ENCODE data around the gene GGT6.

Gene GGT6

DNA sequence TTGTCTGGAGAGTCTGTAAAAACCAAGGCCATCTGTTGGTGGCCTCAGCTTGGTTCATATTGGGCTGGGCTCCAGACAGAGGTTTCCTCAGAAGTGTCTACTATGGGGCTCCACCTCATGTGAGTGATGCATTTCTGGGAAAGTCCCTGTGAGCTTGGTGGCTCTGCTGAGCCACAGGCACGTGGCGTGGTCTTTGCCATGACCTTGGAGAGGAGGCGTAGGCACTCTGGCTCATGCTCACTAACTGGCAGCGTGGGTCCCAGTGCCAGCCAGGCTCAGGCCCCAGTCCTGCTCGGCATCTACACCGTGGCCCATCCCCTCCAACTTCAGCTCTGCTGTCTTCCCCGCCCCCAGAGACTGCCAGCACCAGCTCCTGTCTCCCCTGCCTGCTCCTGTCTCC is 13.3 kb upstream of the GGT6 start:
- Mint-ChIP-seq H3K27me3 (peaks cover 6% of the 10 kb centered on the region), H3K36me3 (ENCODE audit: low read depth) (no peaks in the 10 kb centered on the region), H3K4me1 (ENCODE audit: low read depth) (peaks cover 19% of the 10 kb centered on the region), H3K4me3 (no peak overlapping the region), H3K9me3 (no peaks in the 10 kb centered on the region), H3K27ac (peak overlapping the region; percentile 56)
- DNase-seq = peak; percentile 73

DNA sequence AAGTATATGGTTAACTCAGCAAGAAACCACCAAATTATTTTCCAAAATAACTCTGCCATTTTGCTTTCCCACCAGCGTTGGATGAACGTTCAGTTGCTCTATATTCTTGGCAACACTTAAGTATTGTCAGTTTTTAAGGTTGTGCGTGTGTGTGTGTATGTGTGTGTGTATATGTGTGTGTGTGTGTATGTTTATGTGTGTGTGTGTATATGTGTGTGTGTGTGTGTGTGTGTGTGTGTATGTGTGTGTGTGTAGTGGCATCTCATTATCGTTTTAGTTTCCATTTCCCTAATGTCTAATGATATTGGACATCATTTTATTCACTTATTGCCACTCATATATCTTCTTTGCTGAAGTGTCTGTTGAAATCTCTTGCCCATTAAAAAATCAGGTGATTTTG is 12.7 kb upstream of the GGT6 start:
- Mint-ChIP-seq H3K4me1 (ENCODE audit: low read depth) (peaks cover 19% of the 10 kb centered on the region), H3K9me3 (no peaks in the 10 kb centered on the region), H3K27ac (peak overlapping the region; percentile 56), H3K27me3 (peaks cover 6% of the 10 kb centered on the region), H3K36me3 (ENCODE audit: low read depth) (no peaks in the 10 kb centered on the region), H3K4me3 (no peak overlapping the region)
- DNase-seq = no peak

DNA sequence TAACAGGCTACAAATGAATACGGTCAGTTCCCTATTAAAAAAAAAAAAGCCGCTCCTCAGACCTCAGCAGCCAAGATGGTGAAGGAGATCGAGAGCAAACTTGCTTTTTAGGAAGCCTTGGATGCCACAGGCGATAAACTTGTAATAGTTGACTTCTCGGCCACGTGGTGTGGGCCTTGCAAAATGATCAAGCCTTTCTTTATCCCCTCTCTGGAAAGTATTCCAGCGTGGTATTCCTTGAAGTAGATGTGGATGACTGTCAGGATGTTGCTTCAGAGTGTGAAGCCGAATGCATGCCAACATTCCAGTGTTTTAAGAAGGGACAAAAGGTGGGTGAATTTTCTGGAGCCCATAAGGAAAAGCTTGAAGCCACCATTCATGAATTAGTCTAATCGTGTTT is 11.8 kb upstream of the GGT6 start:
- DNase-seq = no peak
- H3K36me3 Mint-ChIP-seq (ENCODE audit: low read depth) = no peaks in the 10 kb centered on the region
- H3K27ac Mint-ChIP-seq = no peak overlapping the region
- H3K9me3 Mint-ChIP-seq = no peaks in the 10 kb centered on the region
- peaks cover 19% of the 10 kb centered on the region for H3K4me1 Mint-ChIP-seq (ENCODE audit: low read depth)
- no peak overlapping the region for H3K4me3 Mint-ChIP-seq
- peaks cover 6% of the 10 kb centered on the region for H3K27me3 Mint-ChIP-seq

DNA sequence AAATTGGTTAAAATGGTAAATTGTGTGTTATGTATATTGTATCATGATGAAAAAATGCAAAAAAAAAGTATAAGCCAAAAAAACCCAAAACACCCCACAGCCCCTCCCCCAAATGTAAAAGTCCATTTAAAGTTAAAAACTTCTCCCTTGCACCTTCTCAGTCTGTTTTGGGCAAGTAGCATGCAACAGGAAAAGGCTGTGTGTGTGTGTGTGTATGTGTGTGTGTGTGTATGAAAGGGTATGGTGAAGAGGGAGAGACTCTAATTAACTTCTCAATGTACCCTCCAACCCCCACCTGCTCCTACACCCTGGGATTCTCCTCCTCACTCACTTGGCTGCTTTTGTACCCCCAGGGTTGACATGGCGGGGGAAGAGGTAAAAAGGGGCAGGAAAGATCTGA is 9.2 kb upstream of the GGT6 start:
- DNase-seq = no peak
- Mint-ChIP-seq H3K27me3 (peaks cover 6% of the 10 kb centered on the region), H3K4me1 (ENCODE audit: low read depth) (peaks cover 27% of the 10 kb centered on the region), H3K27ac (no peak overlapping the region), H3K36me3 (ENCODE audit: low read depth) (no peaks in the 10 kb centered on the region), H3K4me3 (no peak overlapping the region), H3K9me3 (no peaks in the 10 kb centered on the region)

DNA sequence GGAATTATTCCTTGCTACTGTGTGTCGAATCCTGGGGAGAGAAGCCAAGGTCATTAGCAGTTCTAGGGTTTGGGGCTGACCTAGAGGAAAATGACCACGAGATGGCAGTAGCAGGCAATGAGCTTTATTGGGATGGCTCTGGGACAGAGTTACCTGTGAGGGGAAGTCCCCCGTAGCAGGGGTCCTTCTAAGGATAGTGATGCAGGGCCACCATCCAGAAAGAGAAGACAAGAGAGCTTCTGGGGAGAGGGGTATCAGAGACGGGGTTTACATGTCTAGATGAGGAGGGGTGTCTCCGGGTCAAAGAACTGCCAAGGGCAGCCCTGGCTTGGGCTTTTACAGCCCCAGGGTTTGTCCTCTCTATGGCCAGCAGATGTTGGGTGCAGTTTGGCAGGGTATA is 6.4 kb upstream of the GGT6 start:
- peak; percentile 57 for DNase-seq
- Mint-ChIP-seq H3K4me1 (ENCODE audit: low read depth) (peaks cover 30% of the 10 kb centered on the region), H3K36me3 (ENCODE audit: low read depth) (no peaks in the 10 kb centered on the region), H3K9me3 (no peaks in the 10 kb centered on the region), H3K27me3 (peaks cover 5% of the 10 kb centered on the region), H3K4me3 (no peak overlapping the region), H3K27ac (no peak overlapping the region)

DNA sequence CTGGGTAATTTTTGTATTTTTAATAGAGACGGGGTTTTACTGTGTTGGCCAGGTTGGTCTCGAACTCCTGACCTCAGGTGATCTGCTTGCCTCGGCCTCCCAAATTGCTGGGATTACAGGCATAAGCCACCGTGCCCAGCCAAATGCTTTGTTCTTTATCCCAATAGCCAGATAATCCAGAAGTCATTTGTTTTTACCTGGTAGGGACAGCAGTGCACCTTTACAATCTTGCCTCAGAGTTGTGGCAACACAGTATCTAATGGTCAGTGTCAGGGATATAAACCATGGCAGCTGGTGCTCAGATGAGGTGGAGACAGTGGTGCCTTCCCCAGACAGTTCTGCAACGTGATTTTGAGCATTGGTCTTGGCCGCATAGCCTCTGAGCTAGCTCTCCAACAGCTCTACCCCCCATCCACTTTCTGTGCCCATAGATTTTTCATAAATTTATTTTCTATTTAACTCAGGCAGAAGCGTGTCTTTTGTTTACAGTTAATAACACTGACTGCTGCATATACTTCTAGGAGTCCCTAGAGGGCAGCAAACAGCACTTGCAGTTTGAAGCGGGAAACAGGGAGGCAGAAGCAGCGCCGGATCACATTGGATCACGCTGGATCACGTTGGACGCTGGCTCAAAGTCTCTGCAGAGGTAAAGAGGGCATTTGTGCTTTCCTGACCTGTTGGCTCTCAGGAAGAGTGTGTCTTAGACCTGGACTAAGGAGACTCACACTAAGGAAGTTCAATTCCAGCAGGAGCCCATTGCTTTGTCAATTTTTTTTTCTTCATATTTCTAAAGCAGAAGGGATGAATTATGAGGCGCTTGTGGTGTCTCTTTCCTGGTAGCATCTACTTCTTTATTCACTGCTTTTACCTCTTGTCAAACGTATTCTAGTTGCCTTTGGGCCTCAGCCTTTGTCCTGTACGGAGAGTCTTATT is 5.1 kb upstream of the GGT6 start:
- no peak overlapping the region for H3K4me3 Mint-ChIP-seq

DNA sequence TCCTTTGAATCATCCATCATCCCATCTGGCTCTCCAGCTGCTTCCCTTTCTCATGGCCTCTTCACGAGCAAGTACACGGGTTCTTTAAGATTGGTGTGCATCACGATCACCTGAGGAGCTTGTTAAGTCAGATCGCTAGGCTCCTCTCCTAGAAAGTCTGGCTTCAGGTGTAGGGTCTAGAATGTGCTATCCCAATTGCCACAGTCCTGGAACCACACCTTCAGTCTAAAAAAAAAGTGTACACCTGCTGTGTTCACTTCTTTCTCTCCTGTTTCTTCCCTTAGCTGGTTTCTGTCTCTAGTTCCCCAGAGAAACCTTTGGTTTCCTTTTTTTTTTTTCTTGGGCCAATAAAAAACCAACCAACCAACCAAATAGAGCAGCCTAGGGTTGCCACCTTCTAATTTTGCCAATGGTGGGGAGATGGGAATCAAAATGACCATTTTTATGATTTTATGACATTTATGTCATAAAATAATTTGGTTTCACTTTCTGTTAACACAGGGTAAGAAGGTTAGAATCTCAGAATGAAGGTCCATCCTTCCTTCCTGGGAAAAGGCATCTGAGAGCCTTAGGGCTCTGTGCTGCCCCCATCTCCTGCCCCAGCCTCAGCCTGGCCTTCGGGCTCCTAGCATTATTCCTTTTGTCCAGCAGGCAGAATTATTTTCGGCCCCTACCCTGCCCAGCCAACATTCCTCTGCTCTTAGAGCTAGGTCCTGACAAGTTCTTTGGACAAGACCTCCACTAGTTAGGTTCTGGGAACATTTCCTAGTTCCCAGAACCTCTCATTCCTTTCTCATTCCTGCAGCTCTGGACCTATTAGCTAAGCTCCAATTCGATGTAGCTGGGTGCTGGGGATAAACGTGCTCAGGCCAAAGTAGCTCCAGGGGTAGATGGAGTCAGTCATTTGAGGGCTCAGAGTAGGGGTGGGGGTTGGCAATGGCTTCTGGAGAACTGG is 1.9 kb upstream of the GGT6 start:
- peak overlapping the region; percentile 60 for H3K27ac Mint-ChIP-seq
- DNase-seq = no peak
- no peaks in the 10 kb centered on the region for H3K27me3 Mint-ChIP-seq
- no peak overlapping the region for H3K4me3 Mint-ChIP-seq
- H3K36me3 Mint-ChIP-seq (ENCODE audit: low read depth) = no peaks in the 10 kb centered on the region
- H3K4me1 Mint-ChIP-seq (ENCODE audit: low read depth) = peaks cover 34% of the 10 kb centered on the region
- no peaks in the 10 kb centered on the region for H3K9me3 Mint-ChIP-seq

More for the DNA sequence above, 5.1 kb upstream of the GGT6 start:
- no peak overlapping the region for H3K27ac Mint-ChIP-seq
- no peaks in the 10 kb centered on the region for H3K9me3 Mint-ChIP-seq
- peak; percentile 65 for DNase-seq
- peaks cover 34% of the 10 kb centered on the region for H3K4me1 Mint-ChIP-seq (ENCODE audit: low read depth)
- H3K36me3 Mint-ChIP-seq (ENCODE audit: low read depth) = no peaks in the 10 kb centered on the region
- H3K27me3 Mint-ChIP-seq = no peaks in the 10 kb centered on the region

DNA sequence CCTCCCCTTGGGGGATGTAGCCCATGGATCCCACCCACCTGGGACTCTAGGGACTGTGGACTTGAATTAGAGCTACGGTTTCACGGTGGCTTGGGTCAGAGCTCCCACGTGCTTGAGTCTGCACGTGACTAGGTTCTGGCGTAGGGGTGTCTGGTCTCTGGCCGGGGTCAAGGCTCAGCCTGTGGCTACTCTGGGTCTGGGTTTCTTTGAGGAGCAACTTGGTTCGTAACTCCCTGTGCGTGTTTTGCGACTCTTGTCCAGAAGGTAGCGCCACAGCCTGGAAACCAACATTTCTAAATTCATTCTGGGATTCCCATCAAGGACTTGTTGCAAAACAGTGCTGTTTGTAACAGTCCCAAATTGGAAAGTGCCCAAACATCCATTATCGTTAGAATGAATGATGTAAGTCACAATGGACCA is 470 bp upstream of the GGT6 start:
- no peak overlapping the region for H3K27ac Mint-ChIP-seq
- DNase-seq = no peak
- H3K4me1 Mint-ChIP-seq (ENCODE audit: low read depth) = peaks cover 41% of the 10 kb centered on the region
- no peaks in the 10 kb centered on the region for H3K36me3 Mint-ChIP-seq (ENCODE audit: low read depth)
- no peaks in the 10 kb centered on the region for H3K9me3 Mint-ChIP-seq
- no peaks in the 10 kb centered on the region for H3K27me3 Mint-ChIP-seq
- no peak overlapping the region for H3K4me3 Mint-ChIP-seq

DNA sequence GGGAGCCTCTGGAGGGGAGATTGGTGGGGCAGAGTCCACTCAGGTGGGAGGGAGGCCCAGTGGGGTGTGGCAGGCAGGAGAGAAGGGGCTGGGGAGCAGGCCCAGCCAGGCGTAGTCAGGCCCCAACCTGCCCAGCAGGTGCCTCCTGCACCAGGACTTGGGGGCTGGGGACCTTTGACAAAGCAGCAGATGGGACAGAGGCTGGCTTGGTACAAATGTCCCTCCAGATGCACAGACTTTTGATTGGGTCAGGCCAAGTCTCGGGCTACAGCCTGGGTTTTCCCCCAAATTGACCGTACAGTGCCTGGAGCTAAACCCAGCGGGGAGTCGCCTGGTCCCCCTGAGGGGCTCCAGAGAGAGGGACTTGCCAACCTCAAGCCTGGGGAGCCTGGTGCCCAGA is 411 bp downstream of the GGT6 start:
- H3K27me3 Mint-ChIP-seq = no peaks in the 10 kb centered on the region
- no peak overlapping the region for H3K4me3 Mint-ChIP-seq
- no peak overlapping the region for H3K27ac Mint-ChIP-seq
- no peak for DNase-seq
- peaks cover 3% of the 10 kb centered on the region for H3K36me3 Mint-ChIP-seq (ENCODE audit: low read depth)
- H3K4me1 Mint-ChIP-seq (ENCODE audit: low read depth) = peaks cover 38% of the 10 kb centered on the region
- no peaks in the 10 kb centered on the region for H3K9me3 Mint-ChIP-seq

DNA sequence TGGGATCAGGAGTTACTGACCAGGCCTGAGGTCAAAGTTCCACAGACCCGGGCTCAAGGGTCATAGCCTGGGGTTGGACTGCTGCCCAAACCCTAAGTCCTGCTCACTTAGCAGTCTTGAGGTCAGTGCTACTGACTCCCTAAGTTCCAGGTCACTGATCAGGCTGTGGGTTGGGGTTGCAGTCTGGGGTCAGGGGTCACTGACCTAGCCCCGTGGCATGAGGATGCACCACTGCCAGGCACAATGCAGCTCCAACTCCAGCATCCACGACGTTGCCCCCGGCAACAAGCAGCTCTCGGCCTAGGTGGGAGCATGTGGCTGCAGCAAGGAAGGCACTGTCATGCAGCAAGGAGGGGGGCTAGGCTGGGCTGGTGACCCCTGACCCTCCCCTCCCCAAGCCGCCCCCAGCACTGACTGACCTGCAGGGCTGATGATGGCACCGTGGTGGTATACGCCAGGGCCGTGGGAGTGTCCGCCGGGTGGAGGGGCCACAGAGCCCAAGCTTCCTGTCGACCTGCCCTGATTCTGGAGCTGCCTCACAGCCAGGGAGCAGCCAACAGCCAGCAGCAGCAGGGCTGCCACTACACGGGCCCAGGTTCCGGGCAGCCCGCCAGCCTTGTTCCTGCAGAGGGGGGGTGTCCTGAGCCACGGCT is 1.1 kb downstream of the GGT6 start:
- peaks cover 10% of the 10 kb centered on the region for H3K36me3 Mint-ChIP-seq (ENCODE audit: low read depth)
- no peak for DNase-seq
- no peaks in the 10 kb centered on the region for H3K9me3 Mint-ChIP-seq
- no peaks in the 10 kb centered on the region for H3K27me3 Mint-ChIP-seq
- peaks cover 41% of the 10 kb centered on the region for H3K4me1 Mint-ChIP-seq (ENCODE audit: low read depth)
- H3K4me3 Mint-ChIP-seq = no peak overlapping the region
- no peak overlapping the region for H3K27ac Mint-ChIP-seq

DNA sequence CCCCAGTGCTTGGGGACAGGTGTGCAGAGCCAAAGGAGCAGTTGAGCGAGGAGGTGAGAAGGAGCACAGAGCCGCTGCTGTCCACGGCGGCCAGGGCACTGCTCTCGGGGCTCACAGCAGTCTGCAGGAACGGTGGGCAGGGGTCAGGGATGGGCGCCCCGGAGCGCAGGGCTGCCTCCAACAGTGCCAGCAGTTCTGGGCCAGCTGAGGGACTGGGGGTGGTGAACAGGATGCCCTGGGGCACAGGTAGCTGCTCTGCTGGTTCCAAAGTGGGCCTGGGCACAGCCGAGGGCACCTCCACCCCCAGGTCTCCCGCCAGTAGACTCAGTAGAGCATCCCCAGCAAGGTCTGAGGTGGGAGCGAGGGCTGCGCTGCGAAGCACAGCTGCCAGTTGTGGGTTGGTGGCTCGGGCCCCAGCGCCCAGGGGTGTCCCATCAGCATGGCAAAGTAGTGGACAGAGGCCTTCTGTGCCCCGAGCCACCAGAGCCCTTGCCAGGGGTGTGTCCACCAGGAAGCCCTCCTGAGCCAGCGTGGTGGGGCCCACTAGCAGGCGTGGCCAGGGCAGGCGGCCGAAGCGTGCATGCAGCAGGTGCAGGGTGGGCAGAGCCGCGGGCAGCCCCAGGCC is 1.9 kb downstream of the GGT6 start:
- Mint-ChIP-seq H3K36me3 (ENCODE audit: low read depth) (peaks cover 18% of the 10 kb centered on the region), H3K27me3 (no peaks in the 10 kb centered on the region), H3K4me3 (no peak overlapping the region), H3K27ac (no peak overlapping the region), H3K4me1 (ENCODE audit: low read depth) (peaks cover 44% of the 10 kb centered on the region), H3K9me3 (no peaks in the 10 kb centered on the region)
- DNase-seq = no peak

DNA sequence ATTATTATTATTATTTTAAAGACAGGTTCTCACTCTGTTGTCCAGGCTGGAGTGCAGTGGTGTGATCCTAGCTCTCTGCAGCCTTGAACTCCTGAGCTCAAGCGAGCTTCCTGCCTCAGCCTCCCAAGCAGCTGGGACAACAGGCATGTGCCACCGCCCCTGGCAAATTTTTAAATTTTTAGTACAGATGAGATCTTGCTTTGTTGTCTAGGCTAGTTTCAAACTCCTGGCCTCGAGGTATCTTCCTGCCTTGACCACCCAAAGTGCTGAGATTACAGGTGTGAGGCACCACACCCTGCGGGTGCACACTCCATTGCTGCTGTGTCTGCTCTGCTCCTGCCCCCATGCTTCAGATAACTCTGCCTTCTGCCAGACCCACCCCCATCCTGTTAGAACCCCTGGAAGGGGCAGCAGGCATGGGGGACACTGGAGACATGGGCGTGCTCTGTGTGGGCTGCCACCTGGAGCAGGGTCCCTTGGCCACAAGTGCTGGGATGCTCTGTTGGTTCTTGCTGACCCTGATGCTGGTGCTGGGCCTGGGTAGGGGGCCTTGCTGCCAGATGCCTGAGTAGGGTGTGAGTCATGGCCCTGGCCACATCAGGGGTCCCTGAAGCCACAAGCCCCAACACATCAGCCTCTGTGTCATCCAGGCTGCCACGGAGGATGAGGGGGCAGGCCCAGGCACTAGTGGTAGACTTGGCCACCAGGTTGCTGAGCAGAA is 2.6 kb downstream of the GGT6 start:
- peaks cover 38% of the 10 kb centered on the region for H3K4me1 Mint-ChIP-seq (ENCODE audit: low read depth)
- no peaks in the 10 kb centered on the region for H3K27me3 Mint-ChIP-seq
- no peaks in the 10 kb centered on the region for H3K9me3 Mint-ChIP-seq
- H3K4me3 Mint-ChIP-seq = no peak overlapping the region
- no peak for DNase-seq
- H3K36me3 Mint-ChIP-seq (ENCODE audit: low read depth) = peaks cover 25% of the 10 kb centered on the region
- no peak overlapping the region for H3K27ac Mint-ChIP-seq

DNA sequence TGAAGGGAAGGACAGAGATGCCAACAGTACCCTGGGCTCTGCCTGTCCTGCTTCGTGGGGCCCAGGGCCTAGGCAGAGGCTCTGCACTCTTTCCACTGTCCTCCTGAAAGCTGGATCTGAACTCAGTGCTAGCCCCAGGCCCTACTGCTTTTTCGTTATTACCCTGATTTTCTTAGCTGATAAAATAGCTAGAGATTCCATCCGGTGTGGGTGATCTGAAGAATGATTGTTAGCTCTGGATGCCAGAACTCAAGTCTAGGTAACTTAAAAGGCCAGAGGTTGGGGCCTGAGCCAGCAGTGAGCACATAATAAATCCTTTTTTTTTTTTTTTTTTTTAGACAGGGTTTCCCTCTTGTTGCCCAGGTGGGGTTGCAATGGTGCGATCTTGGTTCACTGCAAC is 3.4 kb downstream of the GGT6 start:
- Mint-ChIP-seq H3K4me3 (no peak overlapping the region), H3K4me1 (ENCODE audit: low read depth) (peaks cover 30% of the 10 kb centered on the region), H3K9me3 (no peaks in the 10 kb centered on the region), H3K27me3 (no peaks in the 10 kb centered on the region), H3K27ac (no peak overlapping the region), H3K36me3 (ENCODE audit: low read depth) (peaks cover 33% of the 10 kb centered on the region)
- DNase-seq = no peak

All from activated T-cell treated with anti-CD3 and anti-CD28 coated beads, Interleukin-2, amount 50 U/mL, for 24 hours (primary cell).